GM19463 (cell line): ENCODE data around the gene FLAD1.
"Not testable (repeated sequence)": the region's sequence is repeated elsewhere in the genome, so short reads cannot be mapped to it uniquely, and the experiment has no call there.

Experiments used
- ATAC-seq: cut with Tn5 transposase; IDR thresholded peaks from one replicate; pipeline ENCODE4 v1.9.1; 2021; ENCODE audit warnings: mild to moderate bottlenecking, moderate library complexity; ENCODE audit not compliant: unreplicated experiment

FLAD1 gene

GRCh38 chr1:154988058-154988954 is 5.2 kb downstream of the FLAD1 start:
- no peak for ATAC-seq

- ATAC-seq, result no peak
Measured at GRCh38 chr1:154989195-154989860, 6.2 kb downstream of the FLAD1 start.

GRCh38 chr1:154990276-154990675 is 7.1 kb downstream of the FLAD1 start:
- no peak for ATAC-seq

- ATAC-seq, result no peak
Measured at GRCh38 chr1:154992721-154993571, 9.8 kb downstream of the FLAD1 start.

GRCh38 chr1:154993572-154994268 is 10.6 kb downstream of the FLAD1 start, which contains the start of gene LENEP:
Gene LENEP (plus strand): TSS chr1:154993586. CDS start chr1:154993608, 22 bp downstream.
- ATAC-seq, result no peak

GRCh38 chr1:154994269-154994587 is 11.1 kb downstream of the FLAD1 start:
- no peak for ATAC-seq

- ATAC-seq, result no peak
Measured at GRCh38 chr1:154994591-154994990, 11.4 kb downstream of the FLAD1 start.

- not testable (repeated sequence) for ATAC-seq
Measured at GRCh38 chr1:154995301-154995983, 12.3 kb downstream of the FLAD1 start.

- no peak for ATAC-seq
Measured at GRCh38 chr1:154996966-154997701, 14.0 kb downstream of the FLAD1 start.

- ATAC-seq, result no peak
Measured at GRCh38 chr1:154998201-154998780, 15.1 kb downstream of the FLAD1 start.

GRCh38 chr1:154998818-154999570 is 15.8 kb downstream of the FLAD1 start:
- ATAC-seq, result no peak

- no peak for ATAC-seq
Measured at GRCh38 chr1:154999571-155000410, 16.6 kb downstream of the FLAD1 start.

GRCh38 chr1:155000411-155000725 is 17.2 kb downstream of the FLAD1 start:
- ATAC-seq, result no peak

- ATAC-seq, result peak; percentile 39
Measured at GRCh38 chr1:155000726-155001424, 17.7 kb downstream of the FLAD1 start.

GRCh38 chr1:155001425-155001674 is 18.2 kb downstream of the FLAD1 start:
- no peak for ATAC-seq

GRCh38 chr1:155001675-155002463 is 18.7 kb downstream of the FLAD1 start:
- peak; percentile 59 for ATAC-seq
